Esophagus muscularis mucosa (tissue), 3 donors: ENCODE measurements around the gene SPZ1.

ENCODE experiments used
- POLR2A ChIP-seq: fragments of 450-650 bp; IDR thresholded peaks from one replicate; pipeline ENCODE4 v1.6.1; 2017; ENCODE audit warnings: antibody characterized with exemption, moderate library complexity, mild to moderate bottlenecking, low read depth
- POLR2AphosphoS5 ChIP-seq, 2 donors: sonication (generic); formaldehyde crosslinking; IDR thresholded peaks; one replicate each; pipeline ENCODE4 v1.6.1; 2017; ENCODE audit warnings: antibody characterized with exemption in 2 of 2
- TF ChIP-seq, protein P1 (sequence below), 3 experiments: fragments of 200-600 bp in 2 of 3; fragments of 450-650 bp in 1 of 3; sonication (generic) in 2 of 3; IDR thresholded peaks; one replicate each; pipeline ENCODE4 v1.5.1; 2017 to 2019; ENCODE audit warnings: antibody characterized with exemption in 3 of 3, mild to moderate bottlenecking in 2 of 3, moderate library complexity in 1 of 3

DNA sequence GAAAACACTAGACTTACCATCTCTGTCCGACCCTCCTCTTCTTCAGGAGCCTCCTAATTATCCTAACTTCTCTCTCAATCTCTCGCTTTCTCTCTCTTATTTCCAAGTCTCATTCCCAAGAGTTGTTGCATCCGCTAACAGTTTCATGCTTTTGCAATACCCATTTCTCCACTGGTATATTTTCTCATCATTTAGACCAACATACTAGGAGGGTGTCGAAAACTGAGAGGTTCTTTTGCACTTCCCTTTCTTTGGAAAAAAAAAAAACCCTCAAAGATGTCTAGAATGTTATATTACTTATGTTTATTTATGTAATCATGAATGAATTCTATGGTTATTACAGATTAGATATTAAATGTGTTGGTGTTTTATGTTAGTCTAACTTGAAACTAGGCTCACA, 35.9 kb downstream of the SPZ1 start:
- TF ChIP-seq, protein P1, sequence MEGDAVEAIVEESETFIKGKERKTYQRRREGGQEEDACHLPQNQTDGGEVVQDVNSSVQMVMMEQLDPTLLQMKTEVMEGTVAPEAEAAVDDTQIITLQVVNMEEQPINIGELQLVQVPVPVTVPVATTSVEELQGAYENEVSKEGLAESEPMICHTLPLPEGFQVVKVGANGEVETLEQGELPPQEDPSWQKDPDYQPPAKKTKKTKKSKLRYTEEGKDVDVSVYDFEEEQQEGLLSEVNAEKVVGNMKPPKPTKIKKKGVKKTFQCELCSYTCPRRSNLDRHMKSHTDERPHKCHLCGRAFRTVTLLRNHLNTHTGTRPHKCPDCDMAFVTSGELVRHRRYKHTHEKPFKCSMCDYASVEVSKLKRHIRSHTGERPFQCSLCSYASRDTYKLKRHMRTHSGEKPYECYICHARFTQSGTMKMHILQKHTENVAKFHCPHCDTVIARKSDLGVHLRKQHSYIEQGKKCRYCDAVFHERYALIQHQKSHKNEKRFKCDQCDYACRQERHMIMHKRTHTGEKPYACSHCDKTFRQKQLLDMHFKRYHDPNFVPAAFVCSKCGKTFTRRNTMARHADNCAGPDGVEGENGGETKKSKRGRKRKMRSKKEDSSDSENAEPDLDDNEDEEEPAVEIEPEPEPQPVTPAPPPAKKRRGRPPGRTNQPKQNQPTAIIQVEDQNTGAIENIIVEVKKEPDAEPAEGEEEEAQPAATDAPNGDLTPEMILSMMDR (IDR thresholded peaks at IDR 0.05) = no peak
- TF ChIP-seq POLR2A (no peak), POLR2AphosphoS5 (IDR thresholded peaks at IDR 0.05) (no peak)
